Parathyroid adenoma (tissue), 2 donors: ENCODE measurements around the gene TXNRD3.

Experiments used
- H2AFZ ChIP-seq: fragments of 300-600 bp; sonication (generic); one replicate; pipeline ENCODE4 v1.7.0; 2017; ENCODE audit warnings: antibody characterized with exemption, mild to moderate bottlenecking
- H3K27ac ChIP-seq: fragments of 300-600 bp; sonication (generic); one replicate; pipeline ENCODE4 v1.7.0; 2017
- H3K27me3 ChIP-seq: fragments of 300-600 bp; sonication (generic); one replicate; pipeline ENCODE4 v1.7.0; 2017; ENCODE audit warnings: low read length; ENCODE audit not compliant: control insufficient read depth, insufficient read depth
- H3K36me3 ChIP-seq: fragments of 300-600 bp; sonication (generic); one replicate; pipeline ENCODE4 v1.7.0; 2017; ENCODE audit warnings: low read length; ENCODE audit not compliant: control insufficient read depth, insufficient read depth
- H3K4me1 ChIP-seq: fragments of 300-600 bp; sonication (generic); one replicate; pipeline ENCODE4 v1.7.0; 2017; ENCODE audit warnings: control low read depth
- H3K4me2 ChIP-seq: fragments of 300-600 bp; sonication (generic); one replicate; pipeline ENCODE4 v1.7.0; 2017; ENCODE audit warnings: low read length
- H3K4me3 ChIP-seq: fragments of 300-600 bp; sonication (generic); one replicate; pipeline ENCODE4 v1.7.0; 2017; ENCODE audit warnings: low read depth, low read length
- H3K79me2 ChIP-seq: fragments of 300-600 bp; sonication (generic); one replicate; pipeline ENCODE4 v1.7.0; 2017; ENCODE audit warnings: control low read depth
- H3K9ac ChIP-seq: fragments of 300-600 bp; sonication (generic); one replicate; pipeline ENCODE4 v1.7.0; 2017; ENCODE audit warnings: mild to moderate bottlenecking
- H3K9me3 ChIP-seq: fragments of 300-600 bp; sonication (generic); one replicate; pipeline ENCODE4 v1.7.0; 2017; ENCODE audit warnings: low read length; ENCODE audit not compliant: control insufficient read depth
- TF ChIP-seq, protein P1 (sequence below): fragments of 300-600 bp; sonication (generic); IDR thresholded peaks from one replicate; pipeline ENCODE4 v1.7.0; 2017; ENCODE audit warnings: antibody characterized with exemption, mild to moderate bottlenecking
- donor health status: primary hyperparathyroidism.

TXNRD3 gene

DNA sequence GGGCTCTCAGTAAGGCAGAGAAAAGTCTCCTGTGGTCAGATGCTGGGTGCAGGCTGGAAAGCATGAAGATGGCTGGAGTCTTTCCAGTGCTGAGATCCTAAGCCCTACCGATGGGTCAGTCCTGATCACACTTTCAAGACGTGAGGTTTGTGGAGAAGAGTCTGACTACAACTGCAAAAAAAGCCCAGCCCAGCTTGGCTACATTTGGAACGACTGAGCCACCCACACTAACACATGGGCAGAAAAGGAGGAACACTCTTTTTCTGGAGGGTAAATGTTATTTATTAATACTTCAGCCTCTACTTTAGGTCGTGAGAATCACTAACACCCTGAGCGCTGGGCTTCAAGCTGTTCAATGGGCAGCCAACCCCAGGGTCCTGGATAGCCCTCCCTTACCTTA, 74.2 kb downstream of the TXNRD3 start:
- Histone ChIP-seq H3K27me3 (no peaks in the 10 kb centered on the region), H3K79me2 (no peaks in the 10 kb centered on the region), H3K36me3 (no peaks in the 10 kb centered on the region), H3K9me3 (no peaks in the 10 kb centered on the region), H3K4me1 (no peaks in the 10 kb centered on the region), H3K4me2 (no peak overlapping the region), H2AFZ (no peak overlapping the region), H3K4me3 (no peak overlapping the region), H3K9ac (no peak overlapping the region), H3K27ac (no peak overlapping the region)
- TF ChIP-seq, protein P1, sequence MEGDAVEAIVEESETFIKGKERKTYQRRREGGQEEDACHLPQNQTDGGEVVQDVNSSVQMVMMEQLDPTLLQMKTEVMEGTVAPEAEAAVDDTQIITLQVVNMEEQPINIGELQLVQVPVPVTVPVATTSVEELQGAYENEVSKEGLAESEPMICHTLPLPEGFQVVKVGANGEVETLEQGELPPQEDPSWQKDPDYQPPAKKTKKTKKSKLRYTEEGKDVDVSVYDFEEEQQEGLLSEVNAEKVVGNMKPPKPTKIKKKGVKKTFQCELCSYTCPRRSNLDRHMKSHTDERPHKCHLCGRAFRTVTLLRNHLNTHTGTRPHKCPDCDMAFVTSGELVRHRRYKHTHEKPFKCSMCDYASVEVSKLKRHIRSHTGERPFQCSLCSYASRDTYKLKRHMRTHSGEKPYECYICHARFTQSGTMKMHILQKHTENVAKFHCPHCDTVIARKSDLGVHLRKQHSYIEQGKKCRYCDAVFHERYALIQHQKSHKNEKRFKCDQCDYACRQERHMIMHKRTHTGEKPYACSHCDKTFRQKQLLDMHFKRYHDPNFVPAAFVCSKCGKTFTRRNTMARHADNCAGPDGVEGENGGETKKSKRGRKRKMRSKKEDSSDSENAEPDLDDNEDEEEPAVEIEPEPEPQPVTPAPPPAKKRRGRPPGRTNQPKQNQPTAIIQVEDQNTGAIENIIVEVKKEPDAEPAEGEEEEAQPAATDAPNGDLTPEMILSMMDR: no peak

DNA sequence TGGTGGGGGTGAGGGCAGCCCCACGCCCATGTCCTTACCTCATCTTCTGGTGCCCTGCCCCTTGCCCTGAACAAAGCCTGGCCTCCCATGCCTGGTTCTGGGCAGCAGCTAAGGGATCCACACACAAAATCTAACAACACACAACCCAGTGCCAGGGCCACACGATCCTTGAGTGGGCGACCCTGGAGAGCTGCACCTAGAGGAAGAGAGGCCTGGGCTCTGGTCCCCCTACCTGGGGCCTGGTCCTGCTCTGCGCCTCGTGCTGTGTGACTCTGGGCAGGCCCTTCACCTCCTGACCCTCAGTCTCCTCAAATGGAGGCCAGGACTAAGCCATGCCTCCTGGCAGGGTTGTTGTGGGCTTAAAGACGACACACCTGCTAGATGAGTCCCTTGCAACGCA, 76.2 kb downstream of the TXNRD3 start:
- Histone ChIP-seq H3K4me1 (no peaks in the 10 kb centered on the region), H3K9ac (no peak overlapping the region), H3K27me3 (no peaks in the 10 kb centered on the region), H2AFZ (no peak overlapping the region), H3K4me2 (no peak overlapping the region), H3K36me3 (no peaks in the 10 kb centered on the region), H3K79me2 (no peaks in the 10 kb centered on the region), H3K4me3 (no peak overlapping the region), H3K9me3 (no peaks in the 10 kb centered on the region), H3K27ac (no peak overlapping the region)
- TF ChIP-seq, protein P1: no peak

DNA sequence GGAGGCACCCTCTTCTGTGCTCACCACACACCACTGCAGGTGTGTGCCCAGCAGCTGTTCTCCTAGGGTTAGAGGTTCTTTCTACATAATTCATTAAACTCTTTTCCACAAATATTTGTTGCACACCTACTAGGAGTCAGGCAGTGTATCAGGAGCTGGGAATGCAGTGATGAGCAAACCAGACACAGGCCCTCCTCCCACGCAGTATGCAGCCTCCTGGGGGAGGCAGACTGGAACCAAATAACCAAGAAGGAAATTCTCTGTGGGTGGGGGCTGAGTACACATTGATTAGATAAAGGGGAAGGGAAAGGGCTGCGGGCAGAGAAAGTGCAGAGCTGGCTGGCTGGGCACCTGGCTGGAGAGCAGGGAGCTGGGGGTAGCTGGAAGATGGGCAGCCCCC, 77.7 kb downstream of the TXNRD3 start:
- Histone ChIP-seq H3K4me2 (no peak overlapping the region), H3K9ac (no peak overlapping the region), H3K36me3 (no peaks in the 10 kb centered on the region), H3K4me1 (no peaks in the 10 kb centered on the region), H3K27ac (no peak overlapping the region), H3K79me2 (no peaks in the 10 kb centered on the region), H3K9me3 (no peaks in the 10 kb centered on the region), H3K27me3 (no peaks in the 10 kb centered on the region), H2AFZ (no peak overlapping the region), H3K4me3 (no peak overlapping the region)
- TF ChIP-seq, protein P1: no peak

DNA sequence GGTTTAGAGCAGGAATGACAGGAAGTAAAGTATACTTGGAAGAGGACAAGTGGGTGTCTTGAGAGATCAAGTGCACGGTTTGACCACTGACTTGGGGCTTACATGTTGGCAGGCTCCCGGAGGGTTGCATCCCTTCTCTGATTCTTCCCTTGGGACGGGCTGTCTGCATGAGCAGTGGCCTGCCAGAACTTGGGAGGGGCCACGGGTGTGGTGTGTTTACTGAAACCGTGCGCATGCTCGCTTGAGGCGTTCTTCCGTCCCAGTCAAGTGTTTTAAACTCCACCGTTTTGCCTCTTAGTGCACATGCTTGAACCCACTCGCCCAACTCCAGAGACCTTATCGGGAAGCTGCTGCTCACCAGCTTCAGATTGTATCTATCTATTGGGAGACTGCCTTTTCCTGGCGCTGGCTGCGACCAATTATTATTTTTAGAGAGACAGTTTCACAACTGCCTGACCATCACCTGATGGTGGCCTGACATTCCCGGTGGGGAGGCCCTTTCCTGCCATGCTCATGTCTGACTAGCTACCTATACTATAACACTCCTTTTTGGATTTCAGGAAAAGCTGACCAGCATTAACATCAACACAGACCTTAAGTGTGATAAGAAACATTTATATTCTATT, 81.3 kb downstream of the TXNRD3 start:
- no peaks in the 10 kb centered on the region for H3K9me3 ChIP-seq
- H3K36me3 ChIP-seq: no peaks in the 10 kb centered on the region

More for the DNA sequence above, 81.3 kb downstream of the TXNRD3 start:
- H3K79me2 ChIP-seq: no peaks in the 10 kb centered on the region
- H3K9ac ChIP-seq: no peak overlapping the region
- no peak overlapping the region for H3K27ac ChIP-seq
- TF ChIP-seq, protein P1: no peak
- H3K4me3 ChIP-seq: no peak overlapping the region
- no peaks in the 10 kb centered on the region for H3K4me1 ChIP-seq
- H3K4me2 ChIP-seq: no peak overlapping the region
- no peak overlapping the region for H2AFZ ChIP-seq
- no peaks in the 10 kb centered on the region for H3K27me3 ChIP-seq
